Femur (tissue), 1 donor: ENCODE measurements around the gene DCAF6.
"Not testable (repeated sequence)": the region's sequence is repeated elsewhere in the genome, so short reads cannot be mapped to it uniquely, and the experiment has no call there.

Source experiments
- DNase-seq: peaks from one replicate; pipeline ENCODE4 v3.0.0-alpha.2; 2017

DCAF6 gene

GRCh38 chr1:167936068-167936929 is at the start of gene DCAF6:
TSS of gene DCAF6 (plus strand) at chr1:167936683. CDS start at chr1:167936912, 229 bp downstream.
- peak; percentile 99 for DNase-seq

- DNase-seq: not testable (repeated sequence)
These were observed 49.3 kb upstream of the DCAF6 start for GRCh38 chr1:167887187-167887586.

- no peak for DNase-seq
These were observed 46.1 kb upstream of the DCAF6 start for GRCh38 chr1:167890400-167890799.

- DNase-seq: no peak
These were observed 42.7 kb upstream of the DCAF6 start for GRCh38 chr1:167893798-167894197.

GRCh38 chr1:167898578-167899222 is 37.8 kb upstream of the DCAF6 start:
- no peak for DNase-seq

GRCh38 chr1:167899253-167899681 is 37.2 kb upstream of the DCAF6 start:
- DNase-seq: no peak

- DNase-seq: no peak
These were observed 35.6 kb upstream of the DCAF6 start for GRCh38 chr1:167900907-167901306.

GRCh38 chr1:167904652-167905130 is 31.8 kb upstream of the DCAF6 start:
- no peak for DNase-seq

- no peak for DNase-seq
These were observed 31.3 kb upstream of the DCAF6 start for GRCh38 chr1:167905182-167905581.

GRCh38 chr1:167905671-167906070 is 30.8 kb upstream of the DCAF6 start:
- DNase-seq: no peak

- no peak for DNase-seq
These were observed 26.7 kb upstream of the DCAF6 start for GRCh38 chr1:167909691-167910180.

GRCh38 chr1:167910530-167910929 is 26.0 kb upstream of the DCAF6 start:
- DNase-seq: no peak

GRCh38 chr1:167911413-167911812 is 25.1 kb upstream of the DCAF6 start:
- DNase-seq: no peak

- DNase-seq: no peak
These were observed 24.2 kb upstream of the DCAF6 start for GRCh38 chr1:167912294-167912693.

- DNase-seq: no peak
These were observed 22.5 kb upstream of the DCAF6 start, which contains the start of gene ADCY10 for GRCh38 chr1:167913895-167914496. TSS of gene ADCY10 (minus strand) at chr1:167914134. CDS start at chr1:167905140, 8,994 bp downstream.

- DNase-seq: no peak
These were observed 20.9 kb upstream of the DCAF6 start for GRCh38 chr1:167915569-167915968.

GRCh38 chr1:167916766-167917511 is 19.5 kb upstream of the DCAF6 start:
- DNase-seq: no peak

GRCh38 chr1:167922023-167922422 is 14.5 kb upstream of the DCAF6 start:
- no peak for DNase-seq

GRCh38 chr1:167922611-167923074 is 13.8 kb upstream of the DCAF6 start:
- no peak for DNase-seq

GRCh38 chr1:167923324-167924056 is 13.0 kb upstream of the DCAF6 start:
- no peak for DNase-seq

GRCh38 chr1:167924102-167924501 is 12.4 kb upstream of the DCAF6 start:
- DNase-seq: no peak
